Measurements from ENCODE around the gene PCMTD2. TPM values are rescaled to one million over a fixed set of nuclear protein-coding genes. Genes with fewer than 3 reads are reported as not detected.
"Not testable (repeated sequence)": the region's sequence is repeated elsewhere in the genome, so short reads cannot be mapped to it uniquely, and the experiment has no call there.

Gene PCMTD2
- total RNA-seq, 1 experiment from 2014 or later, result 30.5 TPM

DNA sequence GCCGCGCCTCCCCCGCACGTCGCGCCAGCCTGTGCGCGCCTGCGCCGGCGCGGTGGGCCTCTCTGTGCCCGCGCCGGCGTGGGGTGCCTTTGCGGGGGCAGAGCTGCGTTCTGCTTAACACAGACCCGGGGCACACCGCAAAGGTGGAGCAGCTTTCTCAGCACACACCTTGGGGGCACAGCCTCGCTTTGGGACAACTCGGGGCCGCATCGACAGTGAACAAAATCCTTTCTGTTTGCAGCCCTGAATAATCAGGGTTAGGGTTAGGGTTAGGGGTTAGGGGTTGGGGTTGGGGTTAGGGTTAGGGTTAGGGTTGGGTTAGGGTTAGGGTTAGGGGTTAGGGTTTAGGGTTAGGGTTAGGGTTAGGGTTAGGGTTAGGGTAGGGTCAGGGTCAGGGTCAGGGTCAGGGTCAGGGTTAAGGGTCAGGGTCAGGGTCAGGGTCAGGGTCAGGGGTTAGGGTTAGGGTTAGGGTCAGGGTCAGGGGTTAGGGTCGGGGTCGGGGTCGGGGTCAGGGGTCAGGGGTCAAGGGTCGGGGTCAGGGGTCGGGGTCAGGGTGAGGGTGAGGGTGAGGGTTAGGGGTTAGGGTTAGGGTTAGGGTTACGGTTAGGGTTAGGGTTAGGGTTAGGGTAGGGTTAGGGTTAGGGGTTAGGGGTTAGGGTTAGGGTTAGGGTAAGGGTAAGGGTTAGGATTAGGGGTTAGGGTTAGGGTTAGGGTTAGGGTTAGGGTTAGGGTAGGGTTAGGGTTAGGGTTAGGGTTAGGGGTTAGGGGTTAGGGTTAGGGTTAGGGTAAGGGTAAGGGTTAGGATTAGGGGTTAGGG is 31.1 kb downstream of the PCMTD2 start:
- DNase-seq (ENCODE audit: low read depth), result not testable (repeated sequence)

DNA sequence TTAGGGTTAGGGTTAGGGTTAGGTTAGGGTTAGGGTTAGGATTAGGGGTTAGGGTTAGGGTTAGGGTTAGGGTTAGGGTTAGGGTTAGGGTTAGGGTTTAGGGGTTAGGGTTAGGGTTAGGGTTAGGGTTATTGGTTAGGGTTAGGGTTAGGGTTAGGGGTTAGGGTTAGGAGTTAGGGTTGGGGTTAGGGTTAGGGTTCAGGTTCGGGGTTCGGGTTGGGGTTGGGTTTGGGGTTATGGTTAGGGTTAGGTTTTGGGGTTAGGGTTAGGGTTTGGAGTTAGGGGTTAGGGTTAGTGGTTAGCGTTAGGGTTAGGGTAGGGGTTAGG is 31.7 kb downstream of the PCMTD2 start:
- not testable (repeated sequence) for DNase-seq (ENCODE audit: low read depth)

DNA sequence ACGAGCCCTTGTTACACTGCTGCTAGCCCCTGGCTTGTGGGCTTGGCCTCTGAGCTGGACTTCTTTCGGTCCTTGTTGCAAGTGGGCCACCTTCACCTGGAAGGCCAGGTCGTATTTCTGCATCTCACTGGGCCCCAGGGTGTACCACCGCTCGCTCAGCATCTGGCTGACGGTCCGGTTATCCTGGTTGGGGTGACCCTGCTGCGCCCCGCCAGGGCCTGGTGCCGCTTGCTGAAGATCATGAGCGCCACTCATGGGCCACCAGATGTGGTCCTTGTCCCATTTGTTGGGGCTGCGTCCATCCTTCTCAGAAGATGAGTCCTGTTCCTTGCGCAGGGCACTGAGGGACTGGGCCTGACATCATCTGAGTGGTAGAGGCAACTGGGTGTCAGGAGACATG is 36.6 kb downstream of the PCMTD2 start:
- DNase-seq (ENCODE audit: low read depth), result not testable (repeated sequence)

DNA sequence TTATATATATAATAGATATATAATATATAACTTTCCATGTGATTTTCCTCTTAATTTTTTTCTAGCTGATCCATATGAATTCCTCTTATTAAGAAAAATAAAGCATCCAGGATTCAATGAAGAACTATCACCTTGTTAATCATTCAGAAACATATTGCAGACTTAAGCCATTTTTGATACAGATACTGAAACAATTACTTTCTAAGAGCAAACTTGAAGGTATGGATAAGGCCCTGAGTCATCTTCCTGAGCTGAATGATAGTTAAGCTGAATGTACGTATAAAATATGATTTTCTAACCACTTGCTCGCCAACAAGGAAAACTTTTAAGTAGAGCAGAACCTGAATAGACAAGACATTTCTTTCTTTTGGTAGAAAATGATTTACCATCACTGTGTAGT is 47.5 kb downstream of the PCMTD2 start:
- DNase-seq (ENCODE audit: low read depth), result not testable (repeated sequence)

DNA sequence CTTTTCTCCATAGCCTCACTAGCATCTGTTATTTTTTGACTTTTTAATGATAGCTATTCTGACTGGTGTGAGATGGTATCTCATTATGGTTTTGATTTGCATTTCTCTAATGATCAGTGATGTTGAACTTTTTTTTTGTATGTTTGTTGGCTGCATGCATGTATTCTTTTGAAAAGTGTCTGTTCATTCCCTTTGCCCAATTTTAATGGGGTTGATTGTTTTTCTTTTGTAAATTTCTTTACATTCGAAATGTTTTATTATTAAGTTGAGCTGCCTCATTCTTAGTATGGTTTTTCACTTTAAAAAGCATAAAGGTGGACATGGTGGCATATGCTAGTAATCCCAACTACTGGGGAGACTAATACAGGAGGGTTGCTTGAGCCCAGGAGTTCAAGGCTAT is 58.2 kb downstream of the PCMTD2 start:
- not testable (repeated sequence) for DNase-seq (ENCODE audit: low read depth)

DNA sequence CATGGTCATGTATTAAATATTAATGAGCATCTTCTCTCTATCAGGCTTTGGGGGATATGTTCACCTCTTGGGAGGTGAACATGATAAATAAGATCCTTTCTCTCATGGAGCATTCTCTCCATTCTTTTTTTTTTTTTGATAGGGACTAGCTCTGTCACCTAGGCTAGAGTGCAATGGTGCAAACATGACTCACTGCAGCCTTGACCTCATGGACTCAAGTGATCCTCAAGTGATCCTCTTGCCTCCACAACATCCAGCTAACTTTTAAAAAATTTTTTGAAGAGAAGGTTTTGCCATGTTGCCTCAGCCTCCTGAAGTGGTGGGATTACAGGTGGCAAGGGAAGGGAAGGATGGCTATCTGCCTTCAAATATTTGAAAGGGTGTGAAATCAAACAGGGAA is 59.8 kb downstream of the PCMTD2 start:
- not testable (repeated sequence) for DNase-seq (ENCODE audit: low read depth)

DNA sequence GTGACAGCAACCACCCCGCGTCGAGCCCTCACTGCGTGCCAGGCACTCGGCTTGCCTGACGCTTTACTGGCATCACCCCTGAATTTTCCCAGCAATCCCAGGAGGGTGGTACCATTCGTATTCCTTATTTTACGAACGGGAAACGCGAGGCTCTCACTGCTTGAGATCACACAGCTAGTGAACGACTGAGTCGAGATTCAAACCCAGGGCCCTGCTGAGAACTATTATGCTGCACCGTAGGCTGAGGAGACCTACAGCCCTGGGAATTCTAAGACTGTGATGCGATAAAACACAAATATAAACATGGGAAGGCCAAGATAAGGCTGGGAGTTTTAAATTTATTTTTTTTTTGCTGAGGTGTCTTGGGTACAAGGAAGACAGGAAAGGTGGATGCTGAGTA is 60.3 kb downstream of the PCMTD2 start:
- not testable (repeated sequence) for DNase-seq (ENCODE audit: low read depth)

DNA sequence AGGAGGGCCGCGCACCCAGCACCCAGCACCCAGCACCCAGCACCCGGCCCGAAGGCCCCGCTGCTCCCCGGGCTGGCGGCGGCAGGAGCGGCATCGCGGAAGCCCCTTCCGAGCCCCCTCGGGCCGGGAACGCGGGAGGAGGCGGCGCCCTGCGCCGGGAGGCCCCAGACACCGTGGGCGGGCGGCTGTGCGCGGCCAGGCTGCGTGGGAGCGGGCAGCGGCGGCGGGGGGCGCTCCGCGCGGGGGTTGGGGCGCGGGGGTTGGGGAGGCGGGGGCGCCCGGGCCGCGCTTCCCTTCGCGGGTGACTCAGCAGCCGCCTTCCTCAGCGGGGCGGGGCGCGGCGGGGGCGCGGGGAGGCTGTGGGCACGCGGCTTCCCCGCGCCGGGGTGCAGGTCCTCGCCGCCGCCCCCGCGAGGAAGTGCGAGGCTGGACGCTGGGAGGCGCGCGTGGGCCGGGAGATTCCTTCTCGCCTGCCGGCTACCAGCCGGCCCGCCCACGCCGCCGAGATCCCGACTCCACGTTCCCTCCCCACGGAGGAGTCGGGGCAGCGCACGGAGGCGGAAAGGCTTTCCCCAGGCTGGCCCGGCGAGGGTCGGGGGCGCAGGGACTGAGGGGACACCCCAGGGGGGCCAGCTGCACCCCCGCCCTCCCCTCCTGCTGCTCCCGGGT is 61.0 kb downstream of the PCMTD2 start:
- not testable (repeated sequence) for DNase-seq (ENCODE audit: low read depth)

DNA sequence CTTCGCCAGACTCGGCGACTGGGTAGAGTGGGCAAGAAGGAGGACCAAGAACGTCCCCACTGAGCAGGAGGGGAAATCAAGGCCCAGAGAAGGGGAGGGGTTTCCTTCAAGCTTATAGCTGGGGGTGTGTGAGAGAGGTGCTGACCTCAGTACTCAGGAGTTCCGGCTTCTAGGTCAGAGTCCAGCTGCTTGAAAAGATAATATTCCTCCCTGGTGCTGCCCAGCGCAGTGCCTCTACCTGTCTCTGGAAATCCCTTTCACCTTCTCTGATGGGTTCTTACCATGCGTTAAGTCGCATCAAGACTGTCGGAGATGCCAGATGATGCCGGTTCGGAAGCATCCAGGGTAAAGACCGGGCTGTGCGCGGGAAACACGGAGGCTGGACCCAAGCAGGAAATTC is 61.8 kb downstream of the PCMTD2 start:
- DNase-seq (ENCODE audit: low read depth), result not testable (repeated sequence)

DNA sequence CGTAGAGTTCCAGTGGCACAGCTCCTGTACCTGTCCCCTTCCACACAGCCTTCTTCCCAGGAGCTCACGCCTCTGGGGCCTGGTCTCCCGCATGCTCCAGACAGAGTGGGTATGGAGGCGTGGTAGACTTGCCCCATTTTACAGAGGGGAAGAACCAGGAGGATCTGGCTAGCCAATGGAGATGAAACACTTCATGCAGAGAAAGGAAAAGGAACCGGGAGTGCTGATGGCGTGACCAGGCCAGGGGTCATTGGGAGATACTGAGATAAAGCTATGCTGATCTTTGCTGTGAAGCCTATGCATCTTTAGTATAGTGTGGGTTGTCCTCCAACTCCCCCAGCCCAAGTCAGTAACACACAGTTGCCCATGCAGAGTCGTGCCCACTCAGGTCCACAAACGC is 62.5 kb downstream of the PCMTD2 start:
- DNase-seq (ENCODE audit: low read depth), result not testable (repeated sequence)

DNA sequence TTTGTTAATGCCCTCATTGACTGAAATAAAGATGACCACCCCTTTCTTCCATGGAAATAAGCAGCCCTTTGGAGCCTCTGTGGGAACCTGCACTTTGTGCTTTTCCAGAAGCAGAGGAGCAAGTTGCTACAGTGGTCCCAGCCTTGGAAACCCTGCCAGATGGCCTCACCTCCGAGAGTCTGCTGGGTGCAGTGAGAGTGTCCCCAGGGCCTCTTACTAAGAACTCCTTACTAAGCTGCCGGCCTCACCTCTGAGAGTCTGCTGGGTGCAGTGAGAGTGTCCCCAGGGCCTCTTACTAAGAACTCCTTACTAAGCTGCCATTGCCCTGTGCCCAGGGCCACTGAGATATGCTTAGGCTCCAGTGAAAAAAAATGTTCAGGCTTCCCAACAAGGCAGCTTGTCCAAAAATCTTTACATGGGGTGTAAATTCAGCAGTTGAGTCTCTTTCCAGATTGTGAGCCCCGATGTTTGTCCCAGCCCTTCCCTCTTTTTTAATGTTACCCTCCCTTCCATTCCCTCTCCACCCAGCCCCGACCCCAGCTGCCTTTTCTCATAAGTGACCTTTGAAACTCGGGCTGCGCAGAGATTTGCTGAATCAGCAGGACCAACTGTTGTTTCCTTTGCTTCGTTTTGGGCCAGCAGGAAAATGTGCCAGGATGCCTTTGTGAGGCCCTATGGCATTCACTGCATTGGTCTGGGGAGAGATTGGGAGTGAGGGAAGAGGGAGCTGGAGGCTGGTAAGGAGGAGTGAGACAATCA is 66.7 kb downstream of the PCMTD2 start:
- DNase-seq (ENCODE audit: low read depth), result not testable (repeated sequence)

Other genes starting within 250 kb of the PCMTD2 start
- 0.36 and 1.7 TPM in 2 replicates for gene C20orf204, start 219.6 kb upstream of the PCMTD2 start, total RNA-seq (2014; rRNA removed; shearing (Covaris generic))
- 0.12 and 0.20 TPM in 2 replicates for gene SOX18, start 206.1 kb upstream of the PCMTD2 start, total RNA-seq (2014; rRNA removed; shearing (Covaris generic))
- gene TCEA2, start 192.6 kb upstream of the PCMTD2 start, total RNA-seq (2014; rRNA removed; shearing (Covaris generic)), result 28.2 and 34.2 TPM in 2 replicates
- gene RGS19, start 176.2 kb upstream of the PCMTD2 start, total RNA-seq (2014; rRNA removed; shearing (Covaris generic)), result 18.9 and 22.0 TPM in 2 replicates
- 0.29 and 0.84 TPM in 2 replicates for gene OPRL1, start 175.7 kb upstream of the PCMTD2 start, total RNA-seq (2014; rRNA removed; shearing (Covaris generic))
- 0.39 and 0.48 TPM in 2 replicates for gene LKAAEAR1, start 171.3 kb upstream of the PCMTD2 start, total RNA-seq (2014; rRNA removed; shearing (Covaris generic))
- gene NPBWR2, start 148.2 kb upstream of the PCMTD2 start, total RNA-seq (2014; rRNA removed; shearing (Covaris generic)), result not detected in 2 replicates
- not detected in 2 replicates for gene MYT1, start 91.3 kb upstream of the PCMTD2 start, total RNA-seq (2014; rRNA removed; shearing (Covaris generic))